GM19372 (cell line): ENCODE results near the gene GSG1L.

Experiments used
- ATAC-seq: cut with Tn5 transposase; IDR thresholded peaks from one replicate; pipeline ENCODE4 v1.9.1; 2021; ENCODE audit warnings: mild to moderate bottlenecking, low read depth, moderate library complexity; ENCODE audit not compliant: unreplicated experiment

The GSG1L gene

GRCh38 chr16:27784351-27785306 lies 278.9 kb downstream of the GSG1L start:
- ATAC-seq, result no peak

GRCh38 chr16:27781981-27782880 lies 281.3 kb downstream of the GSG1L start:
- no peak for ATAC-seq

GRCh38 chr16:27781195-27781524 lies 282.4 kb downstream of the GSG1L start:
- no peak for ATAC-seq

GRCh38 chr16:27780468-27781194 lies 282.9 kb downstream of the GSG1L start:
- no peak for ATAC-seq

- ATAC-seq, result no peak
Measured at GRCh38 chr16:27779641-27780164, 283.8 kb downstream of the GSG1L start.

GRCh38 chr16:27778926-27779570 lies 284.5 kb downstream of the GSG1L start:
- no peak for ATAC-seq

- no peak for ATAC-seq
Measured at GRCh38 chr16:27778171-27778925, 285.2 kb downstream of the GSG1L start.

- ATAC-seq, result no peak
Measured at GRCh38 chr16:27777527-27777926, 286.0 kb downstream of the GSG1L start.

- ATAC-seq, result no peak
Measured at GRCh38 chr16:27776556-27777225, 286.8 kb downstream of the GSG1L start.

- ATAC-seq, result no peak
Measured at GRCh38 chr16:27775254-27775653, 288.3 kb downstream of the GSG1L start.

- no peak for ATAC-seq
Measured at GRCh38 chr16:27774779-27775178, 288.7 kb downstream of the GSG1L start.

- no peak for ATAC-seq
Measured at GRCh38 chr16:27773344-27773743, 290.2 kb downstream of the GSG1L start.

GRCh38 chr16:27772093-27772825 lies 291.3 kb downstream of the GSG1L start:
- no peak for ATAC-seq

GRCh38 chr16:27771201-27771910 lies 292.2 kb downstream of the GSG1L start:
- no peak for ATAC-seq

- no peak for ATAC-seq
Measured at GRCh38 chr16:27770271-27771196, 293.0 kb downstream of the GSG1L start.

- ATAC-seq, result no peak
Measured at GRCh38 chr16:27769561-27770255, 293.8 kb downstream of the GSG1L start.
